ENCODE data around the gene KIRREL3. TPM values are rescaled to one million over a fixed set of nuclear protein-coding genes. Genes with fewer than 3 reads are reported as not detected.

Gene KIRREL3
- total and polyA plus RNA-seq, 2 of the 8 experiments (the other 6 are each of a cell fraction or from before 2014, with no cell fraction given), result 0.29 to 0.32 TPM

DNA sequence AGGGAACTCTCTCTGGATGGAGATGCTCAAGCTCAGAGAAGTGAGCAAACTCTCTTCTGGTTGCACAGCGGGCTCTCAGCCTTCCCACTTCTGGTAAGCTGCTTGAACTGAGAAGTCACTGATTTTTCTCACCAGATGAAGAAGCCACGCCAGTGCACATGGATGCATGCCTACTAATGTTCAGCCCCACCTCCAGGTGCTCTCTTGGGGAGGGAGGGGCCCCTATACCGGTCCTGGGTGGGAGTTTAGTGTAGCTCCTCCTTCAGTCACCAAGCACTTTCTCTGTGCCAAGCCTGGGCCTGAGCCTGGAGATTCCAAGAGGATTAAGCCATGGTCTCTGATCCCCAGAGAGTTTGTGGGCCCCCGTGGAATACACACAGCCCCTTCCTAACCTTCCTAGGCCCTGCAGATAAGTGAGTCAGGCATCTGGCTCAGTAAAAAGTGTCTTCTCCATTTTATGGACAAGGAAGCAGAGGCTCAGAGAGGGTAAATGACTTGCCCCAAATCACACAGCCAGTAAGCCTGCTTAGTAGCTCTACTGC lies 502.9 kb downstream of the KIRREL3 start:
- Histone ChIP-seq H3K18ac (ENCODE audit: extremely low read depth, low read length) (no peak overlapping the region), H3K79me2 (ENCODE audit: control insufficient read depth in 1 of 2, insufficient read depth in 2 of 2, low read length in 2 of 2) (no peaks in the 10 kb centered on the region), H3K9ac (replicated peaks in 1 of 4; ENCODE audit: extremely low read depth in 1 of 4, low read depth in 3 of 4, low read length in 3 of 4) (no peak overlapping the region), H3K9me3 (ENCODE audit: insufficient read depth in 2 of 2, low read depth in 1 of 2, low read length in 1 of 2) (no peaks in the 10 kb centered on the region), H3K79me1 (ENCODE audit: low read depth, low read length) (0 out of 2 replicates have a peak, but pooled peaks cover 3% of the 10 kb centered on the region), H2BK5ac (ENCODE audit: low read depth, low read length) (no peak overlapping the region), H4K20me1 (replicated peaks in 1 of 2; ENCODE audit: control insufficient read depth in 1 of 2, insufficient read depth in 2 of 2, low read length in 2 of 2) (no peaks in the 10 kb centered on the region), H4K91ac (replicated peaks; ENCODE audit: insufficient read length, low read length) (no peak overlapping the region), H2BK120ac (replicated peaks; ENCODE audit: low read depth, low read length) (no peak overlapping the region), H2BK15ac (ENCODE audit: low read length) (no peak overlapping the region), H3K23me2 (ENCODE audit: low read depth, low read length) (no peaks in the 10 kb centered on the region), H3K27ac (ENCODE audit: low read depth, low read length) (no peak overlapping the region), H2BK12ac (ENCODE audit: low read depth, low read length) (no peak overlapping the region), H4K5ac (ENCODE audit: insufficient read length, low read depth, low read length) (no peak overlapping the region), H4K8ac (ENCODE audit: extremely low read depth, insufficient read depth, low read length) (no peak overlapping the region), H3K4me1 (replicated peaks in 1 of 4; ENCODE audit: control insufficient read depth in 3 of 4, insufficient read depth in 4 of 4, low read length in 3 of 4) (peaks cover 4 to 23% (median 12%) of the 10 kb centered on the region in 4 experiments), H3K36me3 (ENCODE audit: control insufficient read depth in 2 of 4, insufficient read depth in 4 of 4, low read length in 3 of 4) (no peaks in the 10 kb centered on the region), H2BK20ac (ENCODE audit: low read length) (no peak overlapping the region), H3K56ac (replicated peaks; ENCODE audit: insufficient read length, low read depth, low read length) (no peak overlapping the region), H2AFZ (ENCODE audit: low read length) (no peak overlapping the region), H3K27me3 (replicated peaks in 1 of 4; ENCODE audit: control insufficient read depth in 3 of 4, extremely low read depth in 1 of 4, insufficient read depth in 3 of 4, low read length in 3 of 4) (no peaks in the 10 kb centered on the region), H3K23ac (ENCODE audit: insufficient read length) (no peak overlapping the region), H2AK5ac (ENCODE audit: low read depth, low read length) (no peak overlapping the region), H3K4ac (replicated peaks; ENCODE audit: insufficient read length, low read depth, low read length) (no peak overlapping the region), H3K4me2 (ENCODE audit: insufficient read depth in 1 of 2, low read depth in 2 of 2, low read length in 2 of 2) (no peak overlapping the region), H3K4me3 (ENCODE audit: extremely low read depth in 1 of 4, insufficient read depth in 2 of 4, low read depth in 3 of 4, low read length in 4 of 4) (no peak overlapping the region), H3K14ac (ENCODE audit: insufficient read length) (no peak overlapping the region)
- ChIA-PET CTCF (ENCODE audit: partially characterized antibody) (interaction anchor here (0.7 to 1.6 kb wide), 6 partner anchors 11 to 19 kb away, joined by 3 to 6 read pairs (median 4); no protein-coding TSS in a partner anchor), POLR2A (ENCODE audit: partially characterized antibody) (no interaction called here)
- no peak for TF ChIP-seq RNF2 (IDR thresholded peaks at IDR 0.05; ENCODE audit: borderline replicate concordance, low read depth, low read length, missing control alignments, poor library complexity, severe bottlenecking)
- no peak for TF ChIP-seq GTF2F1 (IDR thresholded peaks at IDR 0.05; ENCODE audit: borderline replicate concordance, low read depth, low read length)
- no peak for TF ChIP-seq GABPA (IDR thresholded peaks at IDR 0.05; ENCODE audit: borderline replicate concordance, insufficient read depth, low read length)
- FAIRE-seq (no peak), DNase-seq (ENCODE audit: low read depth in 1 of 2, low spot score in 2 of 2) (no peak)
- WGBS, 2 experiments (ENCODE audit: extremely low coverage in 1 of 2, insufficient coverage in 1 of 2, insufficient read length in 1 of 2, insufficient replicate concordance in 2 of 2, low coverage in 1 of 2, low lambda C conversion rate in 2 of 2, missing lambda C conversion rate in 1 of 2), result 87% methylated on average over 3 of the region's 4 CpGs; no CpG with 5 or more reads in 1 of the 2 experiments

Data from H1 (cell line).